ENCODE data around the gene CABP5.

The CABP5 gene

GRCh38 chr19:48029431-48029830 is 14.4 kb downstream of the CABP5 start:
- no peak for DNase-seq

GRCh38 chr19:48025480-48025879 is 18.4 kb downstream of the CABP5 start:
- DNase-seq: no peak

DNA sequence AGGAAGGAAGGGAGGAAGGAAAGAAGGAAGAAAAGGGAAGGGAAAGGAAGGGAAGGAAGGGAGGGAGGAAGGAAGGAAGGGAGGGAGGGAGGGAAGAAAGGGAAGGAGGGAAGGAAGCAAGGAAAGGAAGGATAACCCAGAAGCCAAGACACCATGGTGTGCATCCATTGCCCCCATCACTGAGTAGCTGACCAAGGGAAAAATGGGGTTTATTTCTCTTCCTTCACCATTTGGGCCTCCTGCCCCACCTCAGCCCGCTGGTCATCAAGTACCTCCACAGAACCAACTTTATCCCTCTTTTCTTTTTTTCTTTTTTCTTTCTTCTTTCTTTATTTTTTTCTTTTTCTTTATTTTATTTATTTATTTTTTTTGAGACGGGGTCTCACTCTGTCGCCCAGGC is 20.4 kb downstream of the CABP5 start:
- DNase-seq: no peak

DNA sequence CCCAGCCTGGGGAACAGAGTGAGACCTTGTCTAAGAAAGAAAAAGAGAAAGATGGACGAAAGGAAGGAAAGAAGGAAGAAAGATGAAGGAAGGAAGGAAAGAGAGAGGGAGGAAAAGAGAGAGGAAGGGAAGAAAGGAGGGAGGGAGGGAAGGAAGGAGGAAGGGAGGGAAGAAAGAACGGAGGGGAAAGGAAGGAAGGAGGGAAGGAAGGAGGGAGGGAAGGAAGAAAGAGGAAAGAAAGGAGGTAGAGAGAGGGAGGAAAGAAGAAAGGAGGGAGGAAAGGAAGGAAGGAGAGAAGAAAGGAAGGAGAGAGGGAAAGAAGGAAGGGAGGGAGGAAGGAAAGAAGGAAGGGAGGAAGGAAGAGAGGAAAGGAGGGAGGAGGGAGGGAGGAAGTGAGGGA is 20.9 kb downstream of the CABP5 start:
- no peak for DNase-seq

GRCh38 chr19:48020686-48021085 is 23.2 kb downstream of the CABP5 start:
- no peak for DNase-seq

DNA sequence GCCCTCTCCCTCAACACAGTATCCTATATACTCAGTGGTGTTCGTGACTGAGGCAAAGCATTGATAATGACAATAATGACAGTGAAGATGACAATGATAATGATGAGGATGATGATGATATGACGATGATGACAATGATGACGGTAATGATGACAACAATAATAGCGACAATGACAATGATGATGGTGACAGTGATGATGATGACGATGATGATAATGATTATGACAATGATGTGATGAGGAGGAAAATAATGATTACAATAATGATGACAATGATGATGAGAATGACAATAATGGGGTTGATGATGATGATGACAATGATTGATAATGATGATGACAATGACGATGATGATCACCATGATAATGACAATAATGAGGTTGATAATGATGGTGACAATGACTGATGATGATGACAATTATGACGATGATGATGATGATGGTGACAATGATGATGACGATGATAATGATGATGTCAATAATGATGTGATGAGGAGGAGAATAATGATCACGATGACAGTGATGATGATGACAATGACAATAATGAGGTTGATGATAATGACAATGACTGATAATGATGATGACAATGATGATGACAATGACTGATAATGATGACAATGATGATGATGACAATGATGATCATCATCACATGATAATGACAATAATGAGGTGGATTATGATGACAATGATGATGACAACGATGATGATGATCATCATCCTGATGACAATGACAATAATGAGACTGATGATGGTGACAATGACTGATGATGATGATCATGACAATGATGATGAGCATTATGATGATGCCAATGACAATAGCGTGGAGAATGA is 32.7 kb downstream of the CABP5 start:
- DNase-seq: no peak

DNA sequence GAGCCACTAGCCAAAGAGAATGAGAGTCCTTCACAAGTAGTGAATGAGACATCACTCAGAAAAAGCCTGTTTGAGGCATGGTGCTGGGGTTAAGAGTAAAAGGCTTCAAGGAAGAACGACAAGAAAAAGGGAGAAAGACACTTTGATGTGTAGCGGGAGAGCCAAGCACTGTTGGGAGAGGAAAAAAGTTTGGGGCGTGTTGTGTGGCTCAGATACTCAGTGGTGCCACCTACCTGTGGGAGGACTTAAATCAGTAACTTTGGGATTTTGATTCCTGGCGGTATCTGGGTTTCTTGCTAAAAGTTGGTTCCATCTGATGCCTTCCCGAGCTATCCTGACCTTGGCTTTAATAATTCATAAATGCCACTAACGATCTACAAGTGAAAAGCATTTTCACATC is 37.1 kb downstream of the CABP5 start:
- peak; percentile 8 to 19 for DNase-seq

GRCh38 chr19:48004236-48004635 is 39.6 kb downstream of the CABP5 start:
- no peak for DNase-seq

DNA sequence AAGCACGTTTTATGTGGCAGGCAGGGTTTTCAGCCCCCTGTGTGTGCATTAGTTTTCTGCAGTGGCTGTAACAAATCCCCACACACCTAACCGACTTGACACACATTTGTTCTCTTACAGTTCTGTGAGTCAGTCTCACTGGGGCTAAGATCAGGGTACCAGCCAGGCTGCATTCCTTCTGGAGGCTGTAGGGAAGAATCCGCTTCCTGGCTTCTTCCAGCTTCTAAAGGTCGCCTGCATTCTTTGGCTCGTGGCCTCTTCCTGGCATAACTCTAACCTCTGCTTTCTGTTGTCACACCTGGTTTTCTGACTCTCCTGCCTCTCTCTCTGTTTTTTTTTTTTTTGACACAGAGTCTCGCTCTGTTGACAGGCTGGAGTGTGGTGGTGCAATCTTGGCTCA is 43.0 kb downstream of the CABP5 start:
- DNase-seq: no peak

- DNase-seq: no peak
Measured at GRCh38 chr19:47998800-47999199, 45.1 kb downstream of the CABP5 start.

GRCh38 chr19:47996230-47996727 is 47.6 kb downstream of the CABP5 start:
- no peak for DNase-seq

GRCh38 chr19:47994209-47994802 is 49.6 kb downstream of the CABP5 start, which contains the start of gene ELSPBP1:
TSS of gene ELSPBP1 (plus strand) at chr19:47994632. CDS start at chr19:48008668, 14,036 bp downstream.
- no peak for DNase-seq

- DNase-seq: no peak
Measured at GRCh38 chr19:47992070-47992469, 51.8 kb downstream of the CABP5 start, which contains the start of gene BSPH1. TSS of gene BSPH1 (minus strand) at chr19:47992170. CDS start at chr19:47992081, 89 bp downstream.

DNA sequence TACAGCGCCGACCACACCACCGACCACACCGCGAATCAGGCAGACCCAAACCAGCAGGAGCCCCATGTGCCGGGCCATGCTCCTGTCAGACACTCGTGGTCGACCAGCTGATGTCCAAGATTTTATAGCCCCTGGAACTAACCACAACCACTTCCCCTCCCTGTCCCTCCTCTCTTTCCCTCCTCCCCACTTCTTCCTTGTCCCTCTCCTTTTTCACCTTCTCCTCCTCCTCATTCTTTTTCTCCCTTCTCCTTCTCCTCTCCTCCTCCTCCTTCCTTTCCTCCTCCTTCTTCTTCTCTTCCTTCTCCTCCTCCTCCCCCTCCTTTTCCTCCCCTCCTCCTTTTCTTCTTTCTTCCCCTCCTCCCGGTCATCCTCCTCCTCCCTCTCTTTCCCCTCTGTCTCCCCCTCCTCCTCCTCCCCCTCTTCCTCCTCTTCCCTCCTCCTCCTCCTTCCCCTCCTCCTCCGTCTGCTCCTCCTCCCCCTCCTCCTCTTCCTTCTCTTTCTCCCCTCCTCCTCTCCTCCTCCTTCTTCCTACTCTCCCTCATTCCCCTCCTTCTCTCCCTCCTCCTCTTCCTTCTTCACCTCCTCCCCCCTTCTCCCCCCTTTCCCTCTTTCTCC is 52.6 kb downstream of the CABP5 start:
- DNase-seq: no peak

Measured in stimulated activated CD4-positive, alpha-beta T cell treated with anti-CD3 and anti-CD28 coated beads, Interleukin-2, amount 100 ng/mL, for 24 hours (primary cell).